WTC11 (cell line): Measurements from ENCODE around the gene XAB2. TPM values are rescaled to one million over a fixed set of nuclear protein-coding genes. Genes with fewer than 3 reads are reported as not detected.

Experiments used
- ATF1 ChIP-seq: sonication (generic); formaldehyde crosslinking; IDR thresholded peaks from 2 replicates; pipeline ENCODE4 v1.8.1; 2023; ENCODE audit warnings: mild to moderate bottlenecking, moderate library complexity, missing genetic modification reagents
- CBFB ChIP-seq: sonication (generic); formaldehyde crosslinking; IDR thresholded peaks from 2 replicates; pipeline ENCODE4 v1.8.1; 2022; ENCODE audit warnings: mild to moderate bottlenecking, low read depth, missing genetic modification reagents
- CREB1 ChIP-seq: sonication (generic); formaldehyde crosslinking; IDR thresholded peaks from 2 replicates; pipeline ENCODE4 v1.8.0; 2023; ENCODE audit warnings: mild to moderate bottlenecking, missing genetic modification reagents
- CREM ChIP-seq: sonication (generic); formaldehyde crosslinking; IDR thresholded peaks from 2 replicates; pipeline ENCODE4 v1.8.1; 2022; ENCODE audit warnings: mild to moderate bottlenecking, missing genetic modification reagents, moderate library complexity
- ESRRA ChIP-seq: sonication (generic); formaldehyde crosslinking; IDR thresholded peaks from 2 replicates; pipeline ENCODE4 v1.8.1; 2022; ENCODE audit warnings: mild to moderate bottlenecking, missing genetic modification reagents, borderline replicate concordance
- FOXJ3 ChIP-seq: sonication (generic); formaldehyde crosslinking; IDR thresholded peaks from 2 replicates; pipeline ENCODE4 v1.9.0; 2021; ENCODE audit warnings: missing genetic modification reagents, mild to moderate bottlenecking, borderline replicate concordance
- FOXP1 ChIP-seq: sonication (generic); formaldehyde crosslinking; IDR thresholded peaks from 2 replicates; pipeline ENCODE4 v1.8.0; 2022; ENCODE audit warnings: missing genetic modification reagents, mild to moderate bottlenecking, moderate library complexity, borderline replicate concordance
- GTF2I ChIP-seq: fragments of 250-450 bp; sonication (Bioruptor Pico); conservative IDR thresholded peaks from 2 replicates; pipeline ENCODE4 v1.4.0; 2021; ENCODE audit warnings: mild to moderate bottlenecking
- KAT7 ChIP-seq: sonication (generic); formaldehyde crosslinking; IDR thresholded peaks from 2 replicates; pipeline ENCODE4 v1.8.1; 2023; ENCODE audit warnings: missing genetic modification reagents, mild to moderate bottlenecking, borderline replicate concordance
- MYBL2 ChIP-seq: sonication (generic); formaldehyde crosslinking; IDR thresholded peaks from 2 replicates; pipeline ENCODE4 v1.8.1; 2023; ENCODE audit warnings: mild to moderate bottlenecking, moderate library complexity, missing genetic modification reagents
- NFE2L1 ChIP-seq: sonication (generic); formaldehyde crosslinking; IDR thresholded peaks from 2 replicates; pipeline ENCODE4 v1.8.1; 2023; ENCODE audit warnings: missing genetic modification reagents
- TCF7 ChIP-seq: sonication (generic); formaldehyde crosslinking; IDR thresholded peaks from 2 replicates; pipeline ENCODE4 v1.8.0; 2022; ENCODE audit warnings: mild to moderate bottlenecking, low read depth, missing genetic modification reagents, moderate library complexity
- TEAD4 ChIP-seq: sonication (generic); formaldehyde crosslinking; IDR thresholded peaks from 2 replicates; pipeline ENCODE4 v1.8.0; 2022; ENCODE audit warnings: mild to moderate bottlenecking, missing genetic modification reagents
- TP53 ChIP-seq: sonication (generic); formaldehyde crosslinking; IDR thresholded peaks from 2 replicates; pipeline ENCODE4 v1.8.1; 2023; ENCODE audit warnings: mild to moderate bottlenecking, missing genetic modification reagents
- ZNF138 ChIP-seq: sonication (generic); formaldehyde crosslinking; conservative IDR thresholded peaks from 2 replicates; pipeline ENCODE4 v1.8.1; 2022; ENCODE audit warnings: mild to moderate bottlenecking, moderate library complexity, missing genetic modification reagents
- ZNF232 ChIP-seq: sonication (generic); formaldehyde crosslinking; IDR thresholded peaks from 2 replicates; pipeline ENCODE4 v1.8.0; 2022; ENCODE audit warnings: mild to moderate bottlenecking, missing genetic modification reagents
- ZNF396 ChIP-seq: fragments of 250-450 bp; sonication (Bioruptor Pico); IDR thresholded peaks from 2 replicates; pipeline ENCODE4 v1.8.0; 2021; ENCODE audit warnings: mild to moderate bottlenecking, moderate library complexity, borderline replicate concordance
- ZNF671 ChIP-seq: fragments of 250-450 bp; sonication (Bioruptor Pico); IDR thresholded peaks from 2 replicates; pipeline ENCODE4 v1.8.0; 2021; ENCODE audit warnings: mild to moderate bottlenecking
- total RNA-seq: library from RNA; stranded (reverse); gene quantifications from 3 replicates; pipeline ENCODE4 v1.2.3, GENCODE V29; 2021
- TF ChIP-seq, protein P1 (sequence below): sonication (generic); formaldehyde crosslinking; IDR thresholded peaks from 2 replicates; pipeline ENCODE4 v1.8.1; 2023; ENCODE audit warnings: mild to moderate bottlenecking, moderate library complexity, missing genetic modification reagents
- TF ChIP-seq, protein P2 (sequence below): sonication (generic); formaldehyde crosslinking; IDR thresholded peaks from 2 replicates; pipeline ENCODE4 v1.8.1; 2022; ENCODE audit warnings: mild to moderate bottlenecking, moderate library complexity, missing genetic modification reagents
- TF ChIP-seq, protein P3 (sequence below): fragments of 250-450 bp; sonication (Bioruptor Pico); conservative IDR thresholded peaks from 2 replicates; pipeline ENCODE4 v1.9.0; 2021; ENCODE audit warnings: mild to moderate bottlenecking
- TF ChIP-seq, protein P4 (sequence below): sonication (generic); formaldehyde crosslinking; IDR thresholded peaks from 2 replicates; pipeline ENCODE4 v1.8.0; 2022; ENCODE audit warnings: mild to moderate bottlenecking, missing genetic modification reagents
- TF ChIP-seq, protein P5 (sequence below): sonication (generic); formaldehyde crosslinking; IDR thresholded peaks from 2 replicates; pipeline ENCODE4 v1.8.1; 2022; ENCODE audit warnings: mild to moderate bottlenecking, missing genetic modification reagents, moderate library complexity, borderline replicate concordance
- TF ChIP-seq, protein P6 (sequence below): sonication (generic); formaldehyde crosslinking; IDR thresholded peaks from 2 replicates; pipeline ENCODE4 v1.8.0; 2022; ENCODE audit warnings: mild to moderate bottlenecking, missing genetic modification reagents
- TF ChIP-seq, protein P7 (sequence below): sonication (generic); formaldehyde crosslinking; IDR thresholded peaks from 2 replicates; pipeline ENCODE4 v1.8.1; 2023; ENCODE audit warnings: mild to moderate bottlenecking, missing genetic modification reagents, moderate library complexity
- TF ChIP-seq, protein P8 (sequence below): sonication (generic); formaldehyde crosslinking; IDR thresholded peaks from 2 replicates; pipeline ENCODE4 v1.8.0; 2022; ENCODE audit warnings: mild to moderate bottlenecking, missing genetic modification reagents
- TF ChIP-seq, protein P9 (sequence below): fragments of 250-450 bp; sonication (Bioruptor Pico); IDR thresholded peaks from 2 replicates; pipeline ENCODE4 v1.8.0; 2021; ENCODE audit warnings: mild to moderate bottlenecking

The XAB2 gene
- total RNA-seq, 1 experiment from 2014 or later, result 65.7 TPM

DNA sequence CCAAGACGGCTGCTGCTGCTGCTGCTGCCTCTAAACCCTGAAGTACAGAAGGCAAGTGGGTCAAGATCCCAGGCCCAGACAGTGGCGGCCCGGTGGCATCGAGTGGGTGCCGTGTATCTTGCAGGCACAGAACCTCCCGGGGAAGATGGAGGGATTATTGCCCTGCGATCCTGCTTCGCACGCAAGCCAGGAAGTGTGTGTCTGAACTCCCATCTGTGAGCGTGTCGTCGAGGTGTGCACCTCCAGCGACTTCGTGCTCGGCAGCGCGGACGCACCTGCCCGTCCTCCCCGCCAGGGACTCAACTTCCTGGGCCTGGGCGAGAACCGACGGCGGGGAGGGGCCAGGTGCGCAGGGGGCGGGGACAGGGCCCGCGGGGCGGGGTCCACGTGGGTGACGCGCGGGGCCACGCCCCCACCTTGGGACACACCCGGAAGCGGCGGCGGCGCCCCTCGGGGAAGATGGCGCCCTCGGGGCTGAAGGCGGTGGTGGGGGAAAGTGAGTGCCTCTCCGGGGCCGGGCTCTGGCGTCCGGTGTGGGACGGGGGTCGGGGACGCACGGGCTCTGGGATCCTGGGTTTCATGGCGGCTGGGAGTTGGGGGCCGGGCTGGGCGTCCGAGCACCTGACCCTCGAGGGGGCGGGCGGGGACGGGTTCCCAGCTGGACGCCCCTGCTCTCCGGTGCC lies 7.5 kb upstream of the XAB2 start, which contains the start of gene STXBP2 (continued):
- TF ChIP-seq, protein P1, sequence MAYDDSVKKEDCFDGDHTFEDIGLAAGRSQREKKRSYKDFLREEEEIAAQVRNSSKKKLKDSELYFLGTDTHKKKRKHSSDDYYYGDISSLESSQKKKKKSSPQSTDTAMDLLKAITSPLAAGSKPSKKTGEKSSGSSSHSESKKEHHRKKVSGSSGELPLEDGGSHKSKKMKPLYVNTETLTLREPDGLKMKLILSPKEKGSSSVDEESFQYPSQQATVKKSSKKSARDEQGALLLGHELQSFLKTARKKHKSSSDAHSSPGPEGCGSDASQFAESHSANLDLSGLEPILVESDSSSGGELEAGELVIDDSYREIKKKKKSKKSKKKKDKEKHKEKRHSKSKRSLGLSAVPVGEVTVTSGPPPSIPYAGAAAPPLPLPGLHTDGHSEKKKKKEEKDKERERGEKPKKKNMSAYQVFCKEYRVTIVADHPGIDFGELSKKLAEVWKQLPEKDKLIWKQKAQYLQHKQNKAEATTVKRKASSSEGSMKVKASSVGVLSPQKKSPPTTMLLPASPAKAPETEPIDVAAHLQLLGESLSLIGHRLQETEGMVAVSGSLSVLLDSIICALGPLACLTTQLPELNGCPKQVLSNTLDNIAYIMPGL (CRISPR knock-in tag), result peak; percentile 92
- no peak for TF ChIP-seq ZNF396
- TF ChIP-seq TP53 (CRISPR knock-in tag), result peak; percentile 94
- TF ChIP-seq, protein P2, sequence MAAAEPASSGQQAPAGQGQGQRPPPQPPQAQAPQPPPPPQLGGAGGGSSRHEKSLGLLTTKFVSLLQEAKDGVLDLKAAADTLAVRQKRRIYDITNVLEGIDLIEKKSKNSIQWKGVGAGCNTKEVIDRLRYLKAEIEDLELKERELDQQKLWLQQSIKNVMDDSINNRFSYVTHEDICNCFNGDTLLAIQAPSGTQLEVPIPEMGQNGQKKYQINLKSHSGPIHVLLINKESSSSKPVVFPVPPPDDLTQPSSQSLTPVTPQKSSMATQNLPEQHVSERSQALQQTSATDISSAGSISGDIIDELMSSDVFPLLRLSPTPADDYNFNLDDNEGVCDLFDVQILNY, result peak; percentile 97
- TF ChIP-seq FOXJ3, result peak; percentile 66; the same call in 1 of the 2 replicates
- TF ChIP-seq, protein P3, sequence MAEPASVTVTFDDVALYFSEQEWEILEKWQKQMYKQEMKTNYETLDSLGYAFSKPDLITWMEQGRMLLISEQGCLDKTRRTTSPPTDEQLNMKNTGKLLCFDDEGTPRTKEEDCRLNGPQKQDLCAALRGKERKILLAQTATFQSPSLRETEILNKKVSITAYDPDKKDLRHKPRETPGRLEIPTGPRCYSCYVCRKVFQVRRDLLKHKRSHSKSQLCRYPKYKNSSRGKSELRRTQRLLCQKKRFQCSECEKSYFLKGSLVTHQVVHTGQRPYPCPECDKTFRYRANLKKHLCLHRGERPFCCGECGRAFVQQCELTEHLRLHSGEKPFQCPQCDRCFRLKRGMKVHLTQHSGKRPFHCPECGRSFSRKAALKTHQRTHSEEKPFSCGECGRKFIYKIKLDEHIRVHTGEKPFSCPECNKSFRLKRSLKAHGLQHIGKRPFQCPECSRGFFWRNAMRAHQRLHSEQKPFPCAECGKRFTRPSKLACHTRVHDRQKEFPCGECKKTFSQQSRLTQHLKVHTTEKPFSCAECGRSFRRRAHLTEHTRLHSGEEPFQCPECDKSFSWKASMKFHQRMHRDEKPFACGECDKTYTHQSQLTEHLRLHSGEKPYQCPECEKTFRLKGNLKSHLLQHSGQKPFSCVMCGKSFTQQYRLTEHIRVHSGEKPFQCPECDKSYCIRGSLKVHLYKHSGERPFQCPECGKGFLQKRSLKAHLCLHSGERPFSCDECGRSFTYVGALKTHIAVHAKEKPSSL (CRISPR knock-in tag), result no peak
- TF ChIP-seq CREM (CRISPR knock-in tag), result peak; percentile 65; the same call in 1 of the 2 replicates
- peak; percentile 52; the same call in 1 of the 2 replicates for TF ChIP-seq TEAD4
- TF ChIP-seq, protein P4, sequence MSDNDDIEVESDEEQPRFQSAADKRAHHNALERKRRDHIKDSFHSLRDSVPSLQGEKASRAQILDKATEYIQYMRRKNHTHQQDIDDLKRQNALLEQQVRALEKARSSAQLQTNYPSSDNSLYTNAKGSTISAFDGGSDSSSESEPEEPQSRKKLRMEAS (CRISPR knock-in tag), result peak; percentile 100
- TF ChIP-seq CBFB (CRISPR knock-in tag), result no peak
- 0 out of 2 replicates have a peak, but pooled peaks have one; percentile 68 for TF ChIP-seq KAT7 (CRISPR knock-in tag)
- TF ChIP-seq ZNF232 (CRISPR knock-in tag), result peak; percentile 97
- no peak for TF ChIP-seq ZNF671 (CRISPR knock-in tag)
- TF ChIP-seq, protein P5, sequence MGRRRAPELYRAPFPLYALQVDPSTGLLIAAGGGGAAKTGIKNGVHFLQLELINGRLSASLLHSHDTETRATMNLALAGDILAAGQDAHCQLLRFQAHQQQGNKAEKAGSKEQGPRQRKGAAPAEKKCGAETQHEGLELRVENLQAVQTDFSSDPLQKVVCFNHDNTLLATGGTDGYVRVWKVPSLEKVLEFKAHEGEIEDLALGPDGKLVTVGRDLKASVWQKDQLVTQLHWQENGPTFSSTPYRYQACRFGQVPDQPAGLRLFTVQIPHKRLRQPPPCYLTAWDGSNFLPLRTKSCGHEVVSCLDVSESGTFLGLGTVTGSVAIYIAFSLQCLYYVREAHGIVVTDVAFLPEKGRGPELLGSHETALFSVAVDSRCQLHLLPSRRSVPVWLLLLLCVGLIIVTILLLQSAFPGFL (CRISPR knock-in tag), result peak; percentile 83; the same call in 1 of the 2 replicates
- TF ChIP-seq ZNF138 (CRISPR knock-in tag), result peak; percentile 75; the same call in 1 of the 2 replicates
- TF ChIP-seq, protein P6, sequence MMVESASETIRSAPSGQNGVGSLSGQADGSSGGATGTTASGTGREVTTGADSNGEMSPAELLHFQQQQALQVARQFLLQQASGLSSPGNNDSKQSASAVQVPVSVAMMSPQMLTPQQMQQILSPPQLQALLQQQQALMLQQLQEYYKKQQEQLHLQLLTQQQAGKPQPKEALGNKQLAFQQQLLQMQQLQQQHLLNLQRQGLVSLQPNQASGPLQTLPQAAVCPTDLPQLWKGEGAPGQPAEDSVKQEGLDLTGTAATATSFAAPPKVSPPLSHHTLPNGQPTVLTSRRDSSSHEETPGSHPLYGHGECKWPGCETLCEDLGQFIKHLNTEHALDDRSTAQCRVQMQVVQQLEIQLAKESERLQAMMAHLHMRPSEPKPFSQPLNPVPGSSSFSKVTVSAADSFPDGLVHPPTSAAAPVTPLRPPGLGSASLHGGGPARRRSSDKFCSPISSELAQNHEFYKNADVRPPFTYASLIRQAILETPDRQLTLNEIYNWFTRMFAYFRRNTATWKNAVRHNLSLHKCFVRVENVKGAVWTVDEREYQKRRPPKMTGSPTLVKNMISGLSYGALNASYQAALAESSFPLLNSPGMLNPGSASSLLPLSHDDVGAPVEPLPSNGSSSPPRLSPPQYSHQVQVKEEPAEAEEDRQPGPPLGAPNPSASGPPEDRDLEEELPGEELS (CRISPR knock-in tag), result peak; percentile 98
- peak; percentile 96 for TF ChIP-seq MYBL2 (CRISPR knock-in tag)
- peak; percentile 94 for TF ChIP-seq ATF1 (CRISPR knock-in tag)
- peak; percentile 80; the same call in 1 of the 2 replicates for TF ChIP-seq TCF7 (CRISPR knock-in tag)
- TF ChIP-seq FOXP1 (CRISPR knock-in tag), result peak; percentile 98
- peak; percentile 92; the same call in 1 of the 2 replicates for TF ChIP-seq ESRRA (CRISPR knock-in tag)
- TF ChIP-seq, protein P7, sequence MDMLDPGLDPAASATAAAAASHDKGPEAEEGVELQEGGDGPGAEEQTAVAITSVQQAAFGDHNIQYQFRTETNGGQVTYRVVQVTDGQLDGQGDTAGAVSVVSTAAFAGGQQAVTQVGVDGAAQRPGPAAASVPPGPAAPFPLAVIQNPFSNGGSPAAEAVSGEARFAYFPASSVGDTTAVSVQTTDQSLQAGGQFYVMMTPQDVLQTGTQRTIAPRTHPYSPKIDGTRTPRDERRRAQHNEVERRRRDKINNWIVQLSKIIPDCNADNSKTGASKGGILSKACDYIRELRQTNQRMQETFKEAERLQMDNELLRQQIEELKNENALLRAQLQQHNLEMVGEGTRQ (CRISPR knock-in tag), result peak; percentile 77
- TF ChIP-seq CREB1, result peak; percentile 96
- TF ChIP-seq, protein P8, sequence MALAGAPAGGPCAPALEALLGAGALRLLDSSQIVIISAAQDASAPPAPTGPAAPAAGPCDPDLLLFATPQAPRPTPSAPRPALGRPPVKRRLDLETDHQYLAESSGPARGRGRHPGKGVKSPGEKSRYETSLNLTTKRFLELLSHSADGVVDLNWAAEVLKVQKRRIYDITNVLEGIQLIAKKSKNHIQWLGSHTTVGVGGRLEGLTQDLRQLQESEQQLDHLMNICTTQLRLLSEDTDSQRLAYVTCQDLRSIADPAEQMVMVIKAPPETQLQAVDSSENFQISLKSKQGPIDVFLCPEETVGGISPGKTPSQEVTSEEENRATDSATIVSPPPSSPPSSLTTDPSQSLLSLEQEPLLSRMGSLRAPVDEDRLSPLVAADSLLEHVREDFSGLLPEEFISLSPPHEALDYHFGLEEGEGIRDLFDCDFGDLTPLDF (CRISPR knock-in tag), result peak; percentile 97
- TF ChIP-seq, protein P9, sequence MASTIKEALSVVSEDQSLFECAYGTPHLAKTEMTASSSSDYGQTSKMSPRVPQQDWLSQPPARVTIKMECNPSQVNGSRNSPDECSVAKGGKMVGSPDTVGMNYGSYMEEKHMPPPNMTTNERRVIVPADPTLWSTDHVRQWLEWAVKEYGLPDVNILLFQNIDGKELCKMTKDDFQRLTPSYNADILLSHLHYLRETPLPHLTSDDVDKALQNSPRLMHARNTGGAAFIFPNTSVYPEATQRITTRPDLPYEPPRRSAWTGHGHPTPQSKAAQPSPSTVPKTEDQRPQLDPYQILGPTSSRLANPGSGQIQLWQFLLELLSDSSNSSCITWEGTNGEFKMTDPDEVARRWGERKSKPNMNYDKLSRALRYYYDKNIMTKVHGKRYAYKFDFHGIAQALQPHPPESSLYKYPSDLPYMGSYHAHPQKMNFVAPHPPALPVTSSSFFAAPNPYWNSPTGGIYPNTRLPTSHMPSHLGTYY (CRISPR knock-in tag), result no peak
- TF ChIP-seq GTF2I (CRISPR knock-in tag), result no peak
- TF ChIP-seq NFE2L1 (CRISPR knock-in tag), result peak; percentile 93
